Measurements from ENCODE around the gene CRYL1.

DNA sequence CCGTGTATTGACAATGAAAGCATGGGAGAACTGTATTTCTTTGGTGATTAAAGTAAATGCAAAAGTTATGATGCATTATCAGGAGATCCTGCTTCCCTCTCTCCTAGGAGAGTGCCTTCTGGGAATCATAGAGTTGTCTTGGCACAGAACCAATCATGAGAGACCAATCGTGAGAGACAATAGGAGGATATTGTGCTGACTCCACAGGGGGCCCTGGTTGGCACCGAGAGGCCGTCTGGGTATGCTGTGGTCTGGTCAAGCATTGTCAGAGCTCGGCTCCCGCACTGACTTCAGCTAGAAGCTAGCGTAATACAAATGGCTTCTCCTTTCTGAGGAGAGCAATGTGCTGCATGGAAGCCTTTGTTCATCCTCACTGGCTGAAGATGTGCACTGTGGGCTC lies 162.1 kb downstream of the CRYL1 start:
- TF ChIP-seq CTCF (IDR thresholded peaks at IDR 0.05; ENCODE audit: poor library complexity) (no peak), EZH2 (IDR thresholded peaks at IDR 0.05; ENCODE audit: borderline replicate concordance) (no peak)
